ENCODE results near the gene WNK1. TPM values are rescaled to one million over a fixed set of nuclear protein-coding genes. Genes with fewer than 3 reads are reported as not detected.
"Not testable (repeated sequence)": the region's sequence is repeated elsewhere in the genome, so short reads cannot be mapped to it uniquely, and the experiment has no call there.

The WNK1 gene
- 57.7 and 101 TPM in 2 replicates for total RNA-seq

DNA sequence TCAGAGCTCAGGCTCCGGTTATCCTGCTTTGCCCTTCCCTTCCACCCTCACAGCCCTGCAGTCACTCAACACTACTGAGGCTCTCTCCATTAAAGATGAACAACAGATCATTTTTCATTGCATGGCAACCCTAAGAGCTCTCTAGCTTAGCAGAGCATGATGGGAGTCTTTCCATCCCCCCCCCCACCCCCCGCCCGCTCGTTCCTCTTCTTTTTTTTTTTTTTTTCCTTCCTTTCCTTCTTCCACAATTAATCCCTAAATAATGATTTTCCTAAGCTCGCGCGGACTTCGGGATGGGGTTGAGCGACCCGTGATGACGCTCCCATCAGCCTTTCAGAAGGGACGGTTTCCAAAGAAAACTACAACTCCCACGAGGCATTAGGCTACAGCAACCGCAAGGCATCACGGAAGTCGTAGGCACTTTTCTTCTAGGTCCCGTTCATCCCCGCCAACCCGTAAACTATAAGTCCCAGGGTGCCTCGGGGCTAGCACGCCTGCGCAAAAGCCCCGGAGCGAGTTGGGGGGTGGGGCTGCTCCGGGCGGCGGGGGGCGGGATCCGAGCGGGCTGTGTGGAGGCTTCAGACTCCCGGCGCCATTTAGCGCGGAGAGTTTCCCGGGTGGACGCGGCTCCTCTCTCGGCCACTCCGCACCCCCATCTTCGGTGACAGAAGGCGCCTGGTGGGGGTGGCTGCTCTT, at the start of gene WNK1:
WNK1 (plus strand) TSS at position 581 of the 696 bp plus-strand sequence. CDS start 987 bp downstream, outside the sequence.
- FAIRE-seq (no peak), DNase-seq (ENCODE audit: low read depth) (peak; percentile 98)
- TF ChIP-seq, protein P1, sequence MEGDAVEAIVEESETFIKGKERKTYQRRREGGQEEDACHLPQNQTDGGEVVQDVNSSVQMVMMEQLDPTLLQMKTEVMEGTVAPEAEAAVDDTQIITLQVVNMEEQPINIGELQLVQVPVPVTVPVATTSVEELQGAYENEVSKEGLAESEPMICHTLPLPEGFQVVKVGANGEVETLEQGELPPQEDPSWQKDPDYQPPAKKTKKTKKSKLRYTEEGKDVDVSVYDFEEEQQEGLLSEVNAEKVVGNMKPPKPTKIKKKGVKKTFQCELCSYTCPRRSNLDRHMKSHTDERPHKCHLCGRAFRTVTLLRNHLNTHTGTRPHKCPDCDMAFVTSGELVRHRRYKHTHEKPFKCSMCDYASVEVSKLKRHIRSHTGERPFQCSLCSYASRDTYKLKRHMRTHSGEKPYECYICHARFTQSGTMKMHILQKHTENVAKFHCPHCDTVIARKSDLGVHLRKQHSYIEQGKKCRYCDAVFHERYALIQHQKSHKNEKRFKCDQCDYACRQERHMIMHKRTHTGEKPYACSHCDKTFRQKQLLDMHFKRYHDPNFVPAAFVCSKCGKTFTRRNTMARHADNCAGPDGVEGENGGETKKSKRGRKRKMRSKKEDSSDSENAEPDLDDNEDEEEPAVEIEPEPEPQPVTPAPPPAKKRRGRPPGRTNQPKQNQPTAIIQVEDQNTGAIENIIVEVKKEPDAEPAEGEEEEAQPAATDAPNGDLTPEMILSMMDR (IDR thresholded peaks at IDR 0.05; ENCODE audit: insufficient read depth, low read length, severe bottlenecking) = no peak
- H3K27me3 ChIP-seq (ENCODE audit: control insufficient read depth, insufficient read depth, low read length) = no peaks in the 10 kb centered on the region
- H3K4me3 ChIP-seq (ENCODE audit: low read depth, low read length) = peak within 1 kb of the TSS; percentile 85
- no peaks in the 10 kb centered on the region for H3K36me3 ChIP-seq (ENCODE audit: control insufficient read depth, insufficient read depth, low read length)

DNA sequence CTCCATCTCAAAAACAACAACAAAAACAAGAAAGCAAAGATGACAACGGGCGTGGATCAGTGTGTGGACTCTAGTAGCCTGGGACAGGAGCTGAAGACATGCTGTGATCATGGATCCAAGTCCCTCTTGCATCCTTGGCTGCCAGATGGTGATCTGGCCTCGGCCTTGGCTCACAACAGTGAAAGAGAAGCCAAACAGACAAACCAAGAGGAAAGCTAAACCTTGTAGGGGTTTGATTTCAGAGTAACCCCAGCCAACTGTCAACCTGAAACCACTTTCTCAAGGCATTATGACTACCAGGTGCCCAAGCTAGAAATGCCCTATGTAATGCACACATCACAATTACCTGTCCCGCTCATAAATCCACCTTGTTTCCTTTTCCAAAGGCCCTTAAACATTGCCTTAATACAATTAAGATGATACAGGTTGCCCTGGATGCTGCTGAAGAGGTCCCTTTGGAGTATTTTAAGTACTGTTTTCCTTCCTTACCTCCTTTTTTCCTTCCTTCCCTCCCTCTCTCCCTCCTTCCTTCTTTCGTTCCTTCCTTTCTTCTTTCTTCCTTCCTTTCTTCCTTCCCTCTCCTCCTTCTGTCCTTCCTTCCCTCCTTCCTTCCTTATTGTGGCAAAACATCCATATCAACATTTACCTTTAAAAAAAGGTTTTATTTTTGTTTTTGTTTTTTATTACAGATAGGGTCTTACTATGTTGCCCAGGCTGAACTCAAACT, 47.7 kb upstream of the WNK1 start:
- no peaks in the 10 kb centered on the region for H3K27me3 ChIP-seq (ENCODE audit: control insufficient read depth, insufficient read depth, low read length)
- H3K4me3 ChIP-seq (ENCODE audit: low read depth, low read length) = no peak overlapping the region
- no peak for FAIRE-seq
- no peak for DNase-seq (ENCODE audit: low read depth)
- TF ChIP-seq, protein P1 (IDR thresholded peaks at IDR 0.05; ENCODE audit: insufficient read depth, low read length, severe bottlenecking) = no peak
- no peaks in the 10 kb centered on the region for H3K36me3 ChIP-seq (ENCODE audit: control insufficient read depth, insufficient read depth, low read length)

DNA sequence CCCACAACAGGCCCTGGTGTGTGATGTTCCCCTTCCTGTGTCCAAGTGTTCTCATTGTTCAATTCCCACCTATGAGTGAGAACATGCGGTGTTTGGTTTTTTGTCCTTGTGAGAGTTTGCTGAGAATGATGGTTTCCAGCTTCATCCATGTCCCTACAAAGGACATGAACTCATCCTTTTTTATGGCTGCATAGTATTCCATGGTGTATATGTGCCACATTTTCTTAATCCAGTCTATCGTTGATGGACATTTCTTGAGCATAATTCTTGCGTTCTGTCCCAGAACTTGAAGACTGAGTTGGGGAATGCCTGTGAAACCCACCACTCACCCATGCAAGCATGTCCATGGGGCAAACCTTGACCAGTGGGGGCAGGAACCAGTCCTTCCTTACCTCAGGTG, 44.3 kb upstream of the WNK1 start:
- H3K4me3 ChIP-seq (ENCODE audit: low read depth, low read length); H3K36me3 ChIP-seq (ENCODE audit: control insufficient read depth, insufficient read depth, low read length); H3K27me3 ChIP-seq (ENCODE audit: control insufficient read depth, insufficient read depth, low read length); DNase-seq (ENCODE audit: low read depth); FAIRE-seq: not testable (repeated sequence)

DNA sequence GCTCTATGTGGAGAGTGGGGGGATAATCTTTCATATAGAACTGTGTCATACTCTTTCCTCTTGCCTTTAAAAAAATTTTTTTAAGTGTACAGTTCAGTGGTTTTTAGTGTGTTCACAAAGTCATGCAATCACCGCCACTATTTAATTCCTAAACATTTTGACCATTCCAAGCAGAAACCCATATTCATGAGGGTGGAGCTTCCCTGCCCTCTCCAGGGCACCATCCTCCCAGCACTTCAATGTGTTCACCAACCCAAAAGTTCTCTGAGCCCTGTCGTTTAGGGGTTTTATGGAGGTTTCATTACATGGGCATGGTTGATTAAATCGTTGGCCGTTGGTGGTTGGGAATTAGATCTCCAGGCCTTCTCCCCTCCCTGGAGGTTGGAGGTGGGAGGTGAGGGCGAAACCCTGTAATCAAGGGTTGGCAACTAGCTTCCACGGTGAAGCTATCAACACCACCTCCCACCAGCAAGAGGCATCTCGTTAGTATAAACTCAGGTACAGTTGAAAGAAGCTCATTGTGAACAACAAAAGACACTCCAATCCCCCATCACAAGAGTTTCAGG, 42.8 kb upstream of the WNK1 start:
- DNase-seq (ENCODE audit: low read depth) (no peak), FAIRE-seq (no peak)
- no peak overlapping the region for H3K4me3 ChIP-seq (ENCODE audit: low read depth, low read length)
- H3K36me3 ChIP-seq (ENCODE audit: control insufficient read depth, insufficient read depth, low read length) = no peaks in the 10 kb centered on the region
- H3K27me3 ChIP-seq (ENCODE audit: control insufficient read depth, insufficient read depth, low read length) = no peaks in the 10 kb centered on the region
- TF ChIP-seq, protein P1 (IDR thresholded peaks at IDR 0.05; ENCODE audit: insufficient read depth, low read length, severe bottlenecking) = no peak

DNA sequence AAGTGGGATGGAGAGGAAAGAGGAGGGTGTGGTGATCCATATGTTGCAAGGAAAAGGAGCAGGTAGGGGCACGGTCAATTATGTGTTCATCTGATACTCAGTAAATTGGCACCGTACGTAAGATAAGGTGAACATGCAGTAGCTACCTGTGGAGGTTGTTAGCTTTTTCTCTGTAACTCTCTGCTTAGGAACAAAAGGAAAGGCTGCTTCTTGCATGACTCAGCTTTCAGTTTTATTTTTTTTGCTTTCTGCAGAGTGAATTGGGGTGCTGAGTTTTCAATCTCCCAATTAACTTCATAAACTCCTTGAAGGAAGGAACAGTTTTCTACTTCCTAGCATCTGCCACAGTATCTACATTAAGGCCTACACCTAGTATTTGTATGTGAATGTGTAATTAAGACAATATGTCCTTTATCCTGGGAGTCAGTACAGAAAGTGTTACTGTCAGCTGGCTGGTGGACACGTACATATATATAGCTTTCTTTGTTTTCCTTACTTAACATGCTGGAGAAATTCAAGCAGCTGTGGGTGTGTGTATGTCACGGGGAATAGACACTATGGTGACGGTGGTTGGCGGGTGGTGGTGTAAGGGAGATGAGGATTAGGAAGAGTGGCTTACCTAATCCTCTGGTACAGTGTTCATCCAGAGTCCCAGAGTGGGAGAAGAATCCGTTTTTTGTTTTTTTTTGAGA, 40.1 kb upstream of the WNK1 start:
- Histone ChIP-seq H3K27me3 (ENCODE audit: control insufficient read depth, insufficient read depth, low read length) (no peaks in the 10 kb centered on the region), H3K36me3 (ENCODE audit: control insufficient read depth, insufficient read depth, low read length) (no peaks in the 10 kb centered on the region), H3K4me3 (ENCODE audit: low read depth, low read length) (no peak overlapping the region)
- peak; percentile 83 for DNase-seq (ENCODE audit: low read depth)
- FAIRE-seq = peak; percentile 40
- TF ChIP-seq, protein P1 (IDR thresholded peaks at IDR 0.05; ENCODE audit: insufficient read depth, low read length, severe bottlenecking) = no peak
